GM19043 (cell line): Measurements from ENCODE around the gene PSMB10.
"Not testable (repeated sequence)": the region's sequence is repeated elsewhere in the genome, so short reads cannot be mapped to it uniquely, and the experiment has no call there.

Experiments
- ATAC-seq: cut with Tn5 transposase; IDR thresholded peaks from one replicate; pipeline ENCODE4 v1.9.1; 2021; ENCODE audit warnings: low read depth; ENCODE audit not compliant: unreplicated experiment

The PSMB10 gene

GRCh38 chr16:67928147-67928546 is 8.5 kb downstream of the PSMB10 start:
- ATAC-seq = no peak

GRCh38 chr16:67927131-67927941 is 9.3 kb downstream of the PSMB10 start:
- ATAC-seq = no peak

- no peak for ATAC-seq
Measured at GRCh38 chr16:67926181-67926750, 10.4 kb downstream of the PSMB10 start.

GRCh38 chr16:67924140-67924906 is 12.3 kb downstream of the PSMB10 start:
- ATAC-seq = no peak

- ATAC-seq = no peak
Measured at GRCh38 chr16:67923414-67924116, 13.1 kb downstream of the PSMB10 start.

- ATAC-seq = no peak
Measured at GRCh38 chr16:67922740-67923139, 13.9 kb downstream of the PSMB10 start.

GRCh38 chr16:67922221-67922620 is 14.4 kb downstream of the PSMB10 start:
- no peak for ATAC-seq

- ATAC-seq = no peak
Measured at GRCh38 chr16:67919622-67920221, 16.9 kb downstream of the PSMB10 start.

- no peak for ATAC-seq
Measured at GRCh38 chr16:67917852-67918236, 18.8 kb downstream of the PSMB10 start.

- no peak for ATAC-seq
Measured at GRCh38 chr16:67917140-67917851, 19.4 kb downstream of the PSMB10 start.

- ATAC-seq = no peak
Measured at GRCh38 chr16:67915831-67916723, 20.6 kb downstream of the PSMB10 start.

GRCh38 chr16:67915496-67915769 is 21.2 kb downstream of the PSMB10 start:
- ATAC-seq = not testable (repeated sequence)

- ATAC-seq = no peak
Measured at GRCh38 chr16:67914758-67915495, 21.7 kb downstream of the PSMB10 start.

GRCh38 chr16:67910158-67910557 is 26.5 kb downstream of the PSMB10 start:
- ATAC-seq = no peak

GRCh38 chr16:67909056-67909742 is 27.5 kb downstream of the PSMB10 start:
- no peak for ATAC-seq

- no peak for ATAC-seq
Measured at GRCh38 chr16:67907397-67908180, 29.1 kb downstream of the PSMB10 start.

GRCh38 chr16:67902831-67903230 is 33.8 kb downstream of the PSMB10 start:
- no peak for ATAC-seq
